DND-41 (cell line): Measurements from ENCODE around the gene VPS51.

Source experiments
- ATAC-seq: fragments of 200-7000 bp; cut with Tn5 transposase; 3 replicates; pipeline ENCODE4 v1.9.1; 2021; ENCODE audit warnings: low read depth; ENCODE audit not compliant: insufficient read depth
- DNase-seq: peaks from one replicate; pipeline ENCODE4 v3.0.0-alpha.2; 2020
- H2AFZ ChIP-seq: 2 replicates; pipeline ENCODE4 v1.6.0; 2012; ENCODE audit warnings: low read depth, low read length
- H3K27ac ChIP-seq: 2 replicates; pipeline ENCODE4 v1.5.1; 2012; ENCODE audit warnings: low read length, inconsistent platforms
- H3K27me3 ChIP-seq: fragments of 200-600 bp; sonication (generic); 2 replicates; pipeline ENCODE4 v1.6.0; 2012; ENCODE audit warnings: low read length, mild to moderate bottlenecking, inconsistent platforms; ENCODE audit not compliant: insufficient read depth, poor library complexity
- H3K36me3 ChIP-seq: 2 replicates; pipeline ENCODE4 v1.5.1; 2012; ENCODE audit warnings: low read length, inconsistent platforms; ENCODE audit not compliant: insufficient read depth
- H3K4me1 ChIP-seq: 2 replicates; pipeline ENCODE4 v1.5.1; 2012; ENCODE audit warnings: mild to moderate bottlenecking, low read length; ENCODE audit not compliant: insufficient read depth
- H3K4me2 ChIP-seq: 2 replicates; pipeline ENCODE4 v1.6.0; 2012; ENCODE audit warnings: mild to moderate bottlenecking, moderate library complexity, low read length, inconsistent platforms; ENCODE audit not compliant: insufficient read depth
- H3K4me3 ChIP-seq, 2 experiments: fragments of 200-600 bp in 1 of 2; shearing (Covaris generic) in 1 of 2; 2 replicates each; pipeline ENCODE4 v1.5.1; 2012 to 2016; ENCODE audit warnings: inconsistent platforms in 2 of 2, low read length in 2 of 2, mild to moderate bottlenecking in 2 of 2, low read depth in 1 of 2, moderate library complexity in 1 of 2
- H3K79me2 ChIP-seq: 2 replicates; pipeline ENCODE4 v1.6.0; 2012; ENCODE audit warnings: low read length, inconsistent platforms; ENCODE audit not compliant: insufficient read depth
- H3K9ac ChIP-seq: 2 replicates; pipeline ENCODE4 v1.6.0; 2012; ENCODE audit warnings: low read depth, mild to moderate bottlenecking, inconsistent platforms, low read length, moderate library complexity
- H3K9me3 ChIP-seq: 2 replicates; pipeline ENCODE4 v1.5.1; 2012; ENCODE audit warnings: low read length, moderate library complexity, mild to moderate bottlenecking, inconsistent platforms; ENCODE audit not compliant: insufficient read depth, severe bottlenecking
- H4K20me1 ChIP-seq: 2 replicates; pipeline ENCODE4 v1.6.0; 2012; ENCODE audit warnings: low read length; ENCODE audit not compliant: insufficient read depth
- CTCF ChIP-seq: IDR thresholded peaks from 2 replicates; pipeline ENCODE4 v1.5.1; 2012; ENCODE audit warnings: borderline replicate concordance, low read length, moderate library complexity, mild to moderate bottlenecking; ENCODE audit not compliant: poor library complexity, severe bottlenecking; ENCODE audit errors: extremely low read depth
- EZH2 ChIP-seq: IDR thresholded peaks from 3 replicates; pipeline ENCODE4 v1.6.1; 2012; ENCODE audit warnings: borderline replicate concordance, low read depth, mild to moderate bottlenecking, moderate library complexity, low read length, inconsistent platforms; ENCODE audit not compliant: severe bottlenecking

VPS51 gene

DNA sequence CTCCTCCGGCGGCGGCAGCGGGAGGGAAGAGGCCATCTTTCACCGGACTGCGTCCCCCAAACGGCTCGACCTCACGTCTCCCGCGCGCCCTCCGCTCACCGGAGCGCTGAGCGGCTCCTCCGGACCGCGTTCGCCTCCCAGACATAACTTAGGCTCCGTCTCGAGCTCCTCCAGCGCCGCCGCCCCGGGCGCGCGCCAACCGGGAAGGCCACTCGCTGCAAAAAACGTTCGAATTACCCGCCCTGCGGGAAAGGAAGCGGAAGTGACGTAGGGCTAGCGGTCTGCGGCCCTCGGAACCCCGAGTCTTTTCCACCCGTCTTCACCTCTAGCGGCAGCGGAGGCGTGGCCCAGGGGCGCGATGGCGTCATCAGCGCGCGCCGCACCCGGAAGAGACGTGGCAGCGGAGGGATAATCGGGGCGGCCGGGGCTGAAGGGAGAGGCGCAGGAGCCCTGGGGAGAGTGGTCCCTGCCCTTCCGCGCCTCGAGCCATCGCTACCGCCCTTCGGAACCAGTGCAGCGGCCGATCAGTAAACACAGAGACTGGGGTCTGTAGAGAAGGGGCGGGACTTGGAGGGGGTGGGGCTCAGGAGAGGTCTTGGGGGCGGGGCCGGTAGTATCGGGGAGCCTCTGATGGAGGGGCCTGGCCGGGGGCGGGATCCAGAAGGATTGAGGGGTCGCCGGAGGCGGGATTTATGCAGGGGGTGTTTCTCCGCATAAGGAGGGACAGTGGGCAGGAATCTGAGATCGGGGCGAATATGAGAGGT, 12.0 kb upstream of the VPS51 start, which contains the start of the genes CDCA5 and ZFPL1:
TSS of gene CDCA5 (minus strand) at position 207 of the 764 bp plus-strand sequence. CDS start at position 145, 62 bp downstream.
TSS of gene ZFPL1 (plus strand) at position 389 of the 764 bp plus-strand sequence. CDS start 477 bp downstream, outside the sequence.
- DNase-seq = peak; percentile 96
- Histone ChIP-seq H3K4me1 (peaks cover 56% of the 10 kb centered on the region), H4K20me1 (peaks cover 34% of the 10 kb centered on the region), H3K27me3 (no peaks in the 10 kb centered on the region), H3K4me3 (peak within 1 kb of the TSS; percentile 89 to 91), H3K36me3 (peaks cover 87% of the 10 kb centered on the region), H3K27ac (peak within 1 kb of the TSS; percentile 96), H3K79me2 (peaks cover 66% of the 10 kb centered on the region), H3K9ac (peak within 1 kb of the TSS; percentile 98), H3K9me3 (no peaks in the 10 kb centered on the region), H3K4me2 (peak within 1 kb of the TSS; percentile 89), H2AFZ (peak within 1 kb of the TSS; percentile 84)
- TF ChIP-seq EZH2 (no peak), CTCF (no peak)
- peak; percentile 85 for ATAC-seq

GRCh38 chr11:65084598-65085375, 11.2 kb upstream of the VPS51 start:
- H3K9ac ChIP-seq = peak overlapping the region; percentile 98
- H3K27ac ChIP-seq = peak overlapping the region; percentile 96
- peak overlapping the region; percentile 89 to 91; a peak in 3 of 4 replicates for H3K4me3 ChIP-seq
- H3K79me2 ChIP-seq = peaks cover 59% of the 10 kb centered on the region
- DNase-seq = no peak
- H3K36me3 ChIP-seq = peaks cover 80% of the 10 kb centered on the region
- peak; percentile 17; the same call in 2 of the 3 replicates for ATAC-seq
- no peaks in the 10 kb centered on the region for H3K9me3 ChIP-seq
- peak overlapping the region; percentile 84 for H2AFZ ChIP-seq
- peaks cover 28% of the 10 kb centered on the region for H4K20me1 ChIP-seq
- peaks cover 49% of the 10 kb centered on the region for H3K4me1 ChIP-seq
- TF ChIP-seq EZH2 = no peak
- no peak for TF ChIP-seq CTCF
- H3K4me2 ChIP-seq = peak overlapping the region; percentile 89
- H3K27me3 ChIP-seq = no peaks in the 10 kb centered on the region

- Histone ChIP-seq H3K4me3 (peak overlapping the region in 1 of 2 experiments; percentile 89; a peak in 1 of 4 replicates), H3K9me3 (no peaks in the 10 kb centered on the region), H3K4me2 (peak overlapping the region; percentile 89), H3K79me2 (peaks cover 54% of the 10 kb centered on the region), H3K27ac (no peak overlapping the region), H3K27me3 (no peaks in the 10 kb centered on the region), H2AFZ (no peak overlapping the region), H3K36me3 (peaks cover 75% of the 10 kb centered on the region), H4K20me1 (peaks cover 23% of the 10 kb centered on the region), H3K9ac (peak overlapping the region; percentile 98; the same call in 1 of the 2 replicates), H3K4me1 (peaks cover 44% of the 10 kb centered on the region)
- no peak for DNase-seq
- no peak for ATAC-seq
- TF ChIP-seq CTCF = no peak
- TF ChIP-seq EZH2 = no peak
Measured at GRCh38 chr11:65085446-65085845, 10.6 kb upstream of the VPS51 start.
